Ascending aorta (tissue), 2 donors: Measurements from ENCODE around the gene BCOR. TPM values are rescaled to one million over a fixed set of nuclear protein-coding genes. Genes with fewer than 3 reads are reported as not detected.

Experiments used
- DNase-seq, 2 donors: peaks; one replicate each; pipeline ENCODE4 v3.0.0-alpha.2; 2019; ENCODE audit warnings: low spot score in 2 of 2
- H3K27ac ChIP-seq, 2 donors: fragments of 200-600 bp; sonication (generic); one replicate each; pipeline ENCODE4 v1.5.1; 2016 to 2017; ENCODE audit warnings: mild to moderate bottlenecking in 1 of 2
- H3K27me3 ChIP-seq: fragments of 200-600 bp; sonication (generic); one replicate; pipeline ENCODE4 v1.5.1; 2017
- H3K36me3 ChIP-seq, 2 donors: fragments of 200-600 bp; sonication (generic); one replicate each; pipeline ENCODE4 v1.5.1; 2016
- H3K4me1 ChIP-seq, 2 donors: fragments of 200-600 bp; sonication (generic); one replicate each; pipeline ENCODE4 v1.5.1; 2016 to 2017; ENCODE audit warnings: mild to moderate bottlenecking in 1 of 2
- H3K4me3 ChIP-seq, 2 donors: fragments of 200-600 bp; sonication (generic); one replicate each; pipeline ENCODE4 v1.5.1; 2016 to 2017; ENCODE audit warnings: mild to moderate bottlenecking in 1 of 2
- H3K9me3 ChIP-seq, 2 donors: fragments of 200-600 bp; sonication (generic); one replicate each; pipeline ENCODE4 v1.5.1; 2016
- CTCF ChIP-seq, 3 experiments: fragments of 200-600 bp in 2 of 3; fragments of 450-650 bp in 1 of 3; sonication (generic) in 2 of 3; IDR thresholded peaks; one replicate each; pipeline ENCODE4 v1.5.1; 2016 to 2019; ENCODE audit warnings: antibody characterized with exemption in 3 of 3, mild to moderate bottlenecking in 1 of 3, moderate library complexity in 1 of 3
- intact Hi-C: fragments of 100-400 bp; cut with DNase I; formaldehyde crosslinking; loops from one replicate; pipeline ENCODE4 v1.15.1; 2023
- total RNA-seq: library from RNA; depleted of rRNA; stranded (reverse); fragments of >200 nt; gene quantifications from one replicate; pipeline ENCODE4 v1.1.0, GENCODE V29; 2016

Gene BCOR
- total RNA-seq, 1 donor from 2014 or later: 26.7 TPM

- Histone ChIP-seq H3K27me3 (peaks cover 10% of the 10 kb centered on the region), H3K36me3 (no peaks in the 10 kb centered on the region), H3K27ac (peak overlapping the region; percentile 41 to 97), H3K9me3 (peaks cover under 1 to 2% of the 10 kb centered on the region in 2 donors), H3K4me3 (peak overlapping the region in 1 of 2 donors; percentile 67), H3K4me1 (peaks cover 0 to 9% of the 10 kb centered on the region in 2 donors)
- intact Hi-C loops: loop anchor here (2.0 to 5.0 kb wide), 8 partner anchors 86 to 1209 kb away; partner anchors contain the start of genes BCOR and MID1IP1
- no peak for DNase-seq
- no peak for TF ChIP-seq CTCF (IDR thresholded peaks at IDR 0.05)
Observed at GRCh38 chrX:40011322-40012038, 86.3 kb downstream of the BCOR start.

- Histone ChIP-seq H3K4me3 (no peak overlapping the region), H3K4me1 (peaks cover 0 to 12% of the 10 kb centered on the region in 2 donors), H3K27ac (no peak overlapping the region), H3K36me3 (no peaks in the 10 kb centered on the region), H3K27me3 (peaks cover 10% of the 10 kb centered on the region), H3K9me3 (no peaks in the 10 kb centered on the region)
- no peak for TF ChIP-seq CTCF (IDR thresholded peaks at IDR 0.05)
- intact Hi-C loops: loop anchor here (5.0 kb wide), 6 partner anchors 87 to 1208 kb away; partner anchors contain the start of genes BCOR and MID1IP1
- DNase-seq: no peak
Observed at GRCh38 chrX:40010550-40011321, 87.0 kb downstream of the BCOR start.

- no peak for DNase-seq
- H3K27me3 ChIP-seq: peaks cover 10% of the 10 kb centered on the region
- H3K27ac ChIP-seq: no peak overlapping the region
- H3K4me3 ChIP-seq: no peak overlapping the region
- H3K36me3 ChIP-seq: no peaks in the 10 kb centered on the region
- intact Hi-C loops: loop anchor here (5.0 kb wide), 6 partner anchors 87 to 1208 kb away; partner anchors contain the start of genes BCOR and MID1IP1
- H3K9me3 ChIP-seq: no peaks in the 10 kb centered on the region
- TF ChIP-seq CTCF (IDR thresholded peaks at IDR 0.05): no peak
- H3K4me1 ChIP-seq: peaks cover 0 to 14% of the 10 kb centered on the region in 2 donors
Observed at GRCh38 chrX:40009890-40010289, 87.9 kb downstream of the BCOR start.

- Histone ChIP-seq H3K4me1 (peaks cover 0 to 14% of the 10 kb centered on the region in 2 donors), H3K36me3 (no peaks in the 10 kb centered on the region), H3K4me3 (peak overlapping the region in 1 of 2 donors; percentile 44), H3K9me3 (no peaks in the 10 kb centered on the region), H3K27ac (no peak overlapping the region), H3K27me3 (peaks cover 10% of the 10 kb centered on the region)
- intact Hi-C loops: no loop called here
- TF ChIP-seq CTCF (IDR thresholded peaks at IDR 0.05): no peak
- no peak for DNase-seq
Observed at GRCh38 chrX:40009462-40009851, 88.3 kb downstream of the BCOR start.

- Histone ChIP-seq H3K36me3 (no peaks in the 10 kb centered on the region), H3K4me1 (peaks cover 0 to 14% of the 10 kb centered on the region in 2 donors), H3K27me3 (peaks cover 10% of the 10 kb centered on the region), H3K9me3 (no peaks in the 10 kb centered on the region), H3K27ac (no peak overlapping the region), H3K4me3 (peak overlapping the region; percentile 30 to 44)
- TF ChIP-seq CTCF (IDR thresholded peaks at IDR 0.05): no peak
- intact Hi-C loops: no loop called here
- DNase-seq: no peak
Observed at GRCh38 chrX:40008791-40009461, 88.8 kb downstream of the BCOR start.
